Omental fat pad (tissue), 4 donors: Measurements from ENCODE around the gene SYNM. TPM values are rescaled to one million over a fixed set of nuclear protein-coding genes. Genes with fewer than 3 reads are reported as not detected.

Source experiments
- ATAC-seq: fragments of 150-250 bp; one replicate; pipeline ENCODE4 v1.9.1; 2016; ENCODE audit warnings: mild to moderate bottlenecking, moderate library complexity; ENCODE audit not compliant: low FRiP score
- DNase-seq: peaks from one replicate; pipeline ENCODE4 v3.0.0-alpha.2; 2019; ENCODE audit warnings: low spot score
- total RNA-seq, 4 donors: library from RNA; depleted of rRNA; stranded (reverse); fragments of >200 nt; gene quantifications; one replicate each; pipeline ENCODE4 v1.1.0, GENCODE V29; 2016
- TF ChIP-seq, protein P1 (sequence below), 3 donors: fragments of 450-650 bp; IDR thresholded peaks; one replicate each; pipeline ENCODE4 v1.5.1; 2016 to 2017; ENCODE audit warnings: antibody characterized with exemption in 3 of 3, mild to moderate bottlenecking in 3 of 3, moderate library complexity in 2 of 3

The SYNM gene, protein sequence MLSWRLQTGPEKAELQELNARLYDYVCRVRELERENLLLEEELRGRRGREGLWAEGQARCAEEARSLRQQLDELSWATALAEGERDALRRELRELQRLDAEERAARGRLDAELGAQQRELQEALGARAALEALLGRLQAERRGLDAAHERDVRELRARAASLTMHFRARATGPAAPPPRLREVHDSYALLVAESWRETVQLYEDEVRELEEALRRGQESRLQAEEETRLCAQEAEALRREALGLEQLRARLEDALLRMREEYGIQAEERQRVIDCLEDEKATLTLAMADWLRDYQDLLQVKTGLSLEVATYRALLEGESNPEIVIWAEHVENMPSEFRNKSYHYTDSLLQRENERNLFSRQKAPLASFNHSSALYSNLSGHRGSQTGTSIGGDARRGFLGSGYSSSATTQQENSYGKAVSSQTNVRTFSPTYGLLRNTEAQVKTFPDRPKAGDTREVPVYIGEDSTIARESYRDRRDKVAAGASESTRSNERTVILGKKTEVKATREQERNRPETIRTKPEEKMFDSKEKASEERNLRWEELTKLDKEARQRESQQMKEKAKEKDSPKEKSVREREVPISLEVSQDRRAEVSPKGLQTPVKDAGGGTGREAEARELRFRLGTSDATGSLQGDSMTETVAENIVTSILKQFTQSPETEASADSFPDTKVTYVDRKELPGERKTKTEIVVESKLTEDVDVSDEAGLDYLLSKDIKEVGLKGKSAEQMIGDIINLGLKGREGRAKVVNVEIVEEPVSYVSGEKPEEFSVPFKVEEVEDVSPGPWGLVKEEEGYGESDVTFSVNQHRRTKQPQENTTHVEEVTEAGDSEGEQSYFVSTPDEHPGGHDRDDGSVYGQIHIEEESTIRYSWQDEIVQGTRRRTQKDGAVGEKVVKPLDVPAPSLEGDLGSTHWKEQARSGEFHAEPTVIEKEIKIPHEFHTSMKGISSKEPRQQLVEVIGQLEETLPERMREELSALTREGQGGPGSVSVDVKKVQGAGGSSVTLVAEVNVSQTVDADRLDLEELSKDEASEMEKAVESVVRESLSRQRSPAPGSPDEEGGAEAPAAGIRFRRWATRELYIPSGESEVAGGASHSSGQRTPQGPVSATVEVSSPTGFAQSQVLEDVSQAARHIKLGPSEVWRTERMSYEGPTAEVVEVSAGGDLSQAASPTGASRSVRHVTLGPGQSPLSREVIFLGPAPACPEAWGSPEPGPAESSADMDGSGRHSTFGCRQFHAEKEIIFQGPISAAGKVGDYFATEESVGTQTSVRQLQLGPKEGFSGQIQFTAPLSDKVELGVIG (N-terminal part only)
- 10 to 100 TPM; 13.6 to 49.7 (median 37.5) TPM for total RNA-seq

DNA sequence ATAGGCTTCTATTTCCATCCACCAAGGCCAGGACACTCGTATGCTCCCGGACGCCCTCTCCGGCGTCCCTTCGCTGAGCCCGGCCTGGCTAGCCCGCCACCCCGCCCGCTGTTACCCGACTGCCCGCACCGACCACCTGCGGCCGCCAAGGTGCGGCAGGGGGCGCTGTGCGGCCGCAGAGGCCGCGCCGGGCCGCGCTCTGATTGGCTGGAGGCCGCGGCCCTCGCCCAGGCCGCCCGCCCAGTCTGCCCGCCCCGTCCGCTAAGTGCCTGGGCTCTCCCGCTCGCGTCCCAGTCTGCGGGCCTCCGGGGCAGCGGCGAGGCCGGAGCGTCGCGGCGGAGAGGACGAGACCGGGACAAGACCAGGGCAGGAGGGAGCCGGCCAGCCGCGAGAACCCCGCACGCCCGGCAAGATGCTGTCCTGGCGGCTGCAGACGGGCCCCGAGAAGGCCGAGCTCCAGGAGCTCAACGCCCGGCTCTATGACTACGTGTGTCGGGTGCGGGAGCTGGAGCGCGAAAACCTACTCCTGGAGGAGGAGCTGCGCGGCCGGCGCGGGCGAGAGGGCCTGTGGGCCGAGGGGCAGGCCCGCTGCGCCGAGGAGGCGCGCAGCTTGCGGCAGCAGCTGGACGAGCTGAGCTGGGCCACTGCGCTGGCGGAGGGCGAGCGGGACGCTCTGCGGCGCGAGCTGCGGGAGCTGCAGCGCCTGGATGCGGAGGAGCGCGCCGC is at the start of gene SYNM:
SYNM (plus strand) TSS at position 293 of the 726 bp plus-strand sequence; CDS start at position 413, 120 bp downstream.
- DNase-seq, result no peak
- TF ChIP-seq, protein P1, sequence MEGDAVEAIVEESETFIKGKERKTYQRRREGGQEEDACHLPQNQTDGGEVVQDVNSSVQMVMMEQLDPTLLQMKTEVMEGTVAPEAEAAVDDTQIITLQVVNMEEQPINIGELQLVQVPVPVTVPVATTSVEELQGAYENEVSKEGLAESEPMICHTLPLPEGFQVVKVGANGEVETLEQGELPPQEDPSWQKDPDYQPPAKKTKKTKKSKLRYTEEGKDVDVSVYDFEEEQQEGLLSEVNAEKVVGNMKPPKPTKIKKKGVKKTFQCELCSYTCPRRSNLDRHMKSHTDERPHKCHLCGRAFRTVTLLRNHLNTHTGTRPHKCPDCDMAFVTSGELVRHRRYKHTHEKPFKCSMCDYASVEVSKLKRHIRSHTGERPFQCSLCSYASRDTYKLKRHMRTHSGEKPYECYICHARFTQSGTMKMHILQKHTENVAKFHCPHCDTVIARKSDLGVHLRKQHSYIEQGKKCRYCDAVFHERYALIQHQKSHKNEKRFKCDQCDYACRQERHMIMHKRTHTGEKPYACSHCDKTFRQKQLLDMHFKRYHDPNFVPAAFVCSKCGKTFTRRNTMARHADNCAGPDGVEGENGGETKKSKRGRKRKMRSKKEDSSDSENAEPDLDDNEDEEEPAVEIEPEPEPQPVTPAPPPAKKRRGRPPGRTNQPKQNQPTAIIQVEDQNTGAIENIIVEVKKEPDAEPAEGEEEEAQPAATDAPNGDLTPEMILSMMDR (IDR thresholded peaks at IDR 0.05), result peak in 2 of 3 donors; percentile 43 to 81
- peak; percentile 83 for ATAC-seq

DNA sequence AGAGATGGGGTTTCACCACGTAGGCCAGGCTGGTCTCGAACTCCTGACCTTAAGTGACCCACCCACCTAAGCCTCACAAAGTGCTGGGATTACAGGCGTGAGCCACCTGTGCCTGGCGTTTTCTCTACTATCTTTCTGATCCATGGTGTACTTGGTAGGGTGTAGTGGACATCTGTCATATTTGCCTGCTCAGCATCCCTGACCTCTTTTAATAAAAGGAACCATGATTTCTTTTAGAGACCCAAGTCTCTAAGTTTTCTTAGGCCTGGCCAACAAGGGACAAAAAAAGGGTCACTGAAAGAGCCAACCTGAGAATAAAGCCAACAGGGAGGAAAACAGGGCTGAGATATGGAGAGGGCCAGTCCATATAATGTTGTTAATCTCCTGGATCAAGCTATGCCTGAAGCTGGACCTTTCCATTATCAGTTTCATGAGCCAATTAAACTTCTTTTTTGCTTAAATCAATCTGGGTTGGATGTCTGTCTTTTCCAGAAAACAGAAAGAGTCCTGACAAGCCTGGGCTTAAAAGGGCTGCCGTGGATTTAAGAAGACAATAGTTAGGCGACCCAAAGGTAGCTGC is 49.2 kb upstream of the SYNM start:
- ATAC-seq (no peak), DNase-seq (no peak)
- TF ChIP-seq, protein P1 (IDR thresholded peaks at IDR 0.05), result no peak

DNA sequence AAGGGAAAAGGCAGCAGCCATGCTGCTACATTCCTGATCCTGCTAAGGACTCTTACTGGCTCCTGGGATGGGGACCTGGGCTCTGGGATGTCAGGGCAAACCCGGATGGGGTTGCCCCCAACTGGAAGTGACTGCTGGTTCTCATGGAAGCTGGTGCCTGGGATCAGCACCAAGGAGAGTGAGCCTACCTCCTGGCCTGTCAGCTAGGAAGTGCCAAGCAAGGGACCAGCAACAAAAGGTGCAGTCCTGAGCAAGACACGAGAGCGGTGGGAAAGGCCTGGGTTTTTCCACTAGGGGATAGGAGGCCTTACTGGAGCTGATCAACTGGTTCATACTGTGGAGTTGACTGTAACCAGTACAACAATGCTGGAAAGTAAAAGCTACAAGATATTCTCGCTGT is 47.9 kb upstream of the SYNM start:
- DNase-seq (no peak), ATAC-seq (no peak)
- TF ChIP-seq, protein P1 (IDR thresholded peaks at IDR 0.05), result no peak

DNA sequence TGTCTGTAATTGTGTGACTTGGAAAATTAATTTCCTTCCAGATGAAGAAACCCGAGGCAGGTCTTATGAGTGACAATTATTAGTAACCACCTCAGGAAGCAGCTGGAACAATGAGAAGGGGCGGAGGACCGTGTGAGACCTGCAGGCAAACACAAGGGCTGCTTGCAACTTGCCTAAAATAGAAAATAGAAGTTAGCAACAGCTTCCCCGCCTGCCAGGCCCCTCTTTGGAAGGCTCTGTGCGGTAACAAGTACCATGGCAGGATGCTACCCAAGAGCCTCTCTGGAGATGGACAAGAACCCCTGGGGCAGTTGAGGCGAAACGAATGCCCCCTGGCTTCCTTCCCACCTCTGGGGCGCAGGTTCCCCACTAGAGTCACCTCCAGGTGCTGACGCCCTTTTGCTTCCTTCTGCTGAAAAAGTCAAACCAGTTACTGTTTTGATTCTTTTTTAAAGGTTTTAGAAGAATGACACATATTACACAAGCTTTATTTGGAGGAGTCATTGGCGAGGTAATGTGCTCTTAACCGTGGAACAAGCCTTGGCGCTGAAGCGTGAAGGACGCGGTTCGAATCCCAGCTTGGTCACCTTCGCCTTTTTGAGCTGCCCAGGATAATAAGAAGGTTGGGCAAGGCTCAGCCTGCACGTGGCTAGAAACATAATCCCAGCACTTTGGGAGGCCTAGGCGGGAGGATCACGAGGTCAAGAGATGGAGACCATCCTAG is 47.0 kb upstream of the SYNM start:
- TF ChIP-seq, protein P1 (IDR thresholded peaks at IDR 0.05), result no peak
- ATAC-seq (no peak), DNase-seq (no peak)

DNA sequence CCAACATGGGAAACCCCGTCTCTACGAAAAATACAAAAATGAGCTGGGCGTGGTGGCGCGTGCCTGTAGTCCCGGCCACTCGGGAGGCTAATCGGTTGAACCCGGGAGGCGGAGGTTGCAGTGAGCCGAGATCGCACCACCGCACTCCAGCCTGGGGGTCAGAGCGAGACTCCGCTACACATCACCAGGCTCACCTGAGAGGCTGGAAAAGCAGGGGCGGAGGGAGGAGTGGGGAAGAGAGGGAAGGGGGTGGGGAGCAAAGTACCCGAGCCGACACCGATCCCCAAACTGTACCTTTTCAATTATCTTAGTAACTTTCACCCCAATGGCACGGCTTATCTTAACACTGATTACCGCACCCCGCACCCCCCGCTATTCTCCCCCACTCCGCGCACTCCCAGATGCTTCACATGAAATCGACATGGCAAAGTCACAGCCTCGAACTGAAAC is 46.4 kb upstream of the SYNM start:
- ATAC-seq (peak; percentile 11), DNase-seq (no peak)
- TF ChIP-seq, protein P1 (IDR thresholded peaks at IDR 0.05), result no peak
